Inflammatory macrophage treated with lipopolysaccharide for 4 hours (primary cell): Measurements from ENCODE around the gene C22orf31.
"Not testable (repeated sequence)": the region's sequence is repeated elsewhere in the genome, so short reads cannot be mapped to it uniquely, and the experiment has no call there.

Source experiments
- DNase-seq: peaks from one replicate; pipeline ENCODE4 v3.0.0-alpha.2; 2020

C22orf31 gene

GRCh38 chr22:29061773-29062172 lies at the start of gene C22orf31:
C22orf31 (minus strand) TSS chr22:29061831; CDS start chr22:29061792, 39 bp downstream.
- no peak for DNase-seq

GRCh38 chr22:29110946-29111345 lies 49.3 kb upstream of the C22orf31 start:
- no peak for DNase-seq

- DNase-seq, result no peak
Observed at GRCh38 chr22:29109822-29110221, 48.2 kb upstream of the C22orf31 start.

GRCh38 chr22:29108137-29108536 lies 46.5 kb upstream of the C22orf31 start:
- no peak for DNase-seq

GRCh38 chr22:29106839-29107238 lies 45.2 kb upstream of the C22orf31 start:
- DNase-seq, result no peak

GRCh38 chr22:29105468-29105867 lies 43.8 kb upstream of the C22orf31 start:
- DNase-seq, result no peak

GRCh38 chr22:29103121-29103520 lies 41.5 kb upstream of the C22orf31 start:
- DNase-seq, result no peak

GRCh38 chr22:29102300-29102699 lies 40.7 kb upstream of the C22orf31 start:
- no peak for DNase-seq

GRCh38 chr22:29098296-29098695 lies 36.7 kb upstream of the C22orf31 start:
- DNase-seq, result no peak

GRCh38 chr22:29096736-29097669 lies 35.4 kb upstream of the C22orf31 start:
- no peak for DNase-seq

- DNase-seq, result no peak
Observed at GRCh38 chr22:29095459-29095858, 33.8 kb upstream of the C22orf31 start.

GRCh38 chr22:29093501-29094300 lies 32.1 kb upstream of the C22orf31 start:
- DNase-seq, result no peak

- DNase-seq, result no peak
Observed at GRCh38 chr22:29093030-29093429, 31.4 kb upstream of the C22orf31 start.

- no peak for DNase-seq
Observed at GRCh38 chr22:29092243-29092642, 30.6 kb upstream of the C22orf31 start.

- no peak for DNase-seq
Observed at GRCh38 chr22:29090039-29090438, 28.4 kb upstream of the C22orf31 start.

GRCh38 chr22:29089507-29089906 lies 27.9 kb upstream of the C22orf31 start:
- DNase-seq, result no peak

- DNase-seq, result no peak
Observed at GRCh38 chr22:29088809-29089208, 27.2 kb upstream of the C22orf31 start.

- no peak for DNase-seq
Observed at GRCh38 chr22:29087012-29087411, 25.4 kb upstream of the C22orf31 start.

GRCh38 chr22:29083933-29084591 lies 22.4 kb upstream of the C22orf31 start:
- DNase-seq, result peak; percentile 66

GRCh38 chr22:29083576-29083932 lies 21.9 kb upstream of the C22orf31 start:
- DNase-seq, result not testable (repeated sequence)

GRCh38 chr22:29082826-29083545 lies 21.4 kb upstream of the C22orf31 start:
- DNase-seq, result no peak

- DNase-seq, result no peak
Observed at GRCh38 chr22:29081517-29082236, 20.0 kb upstream of the C22orf31 start.
